Measurements from ENCODE around the gene MESP1.

The MESP1 gene

GRCh38 chr15:89780601-89781000 is 29.6 kb upstream of the MESP1 start:
- DNase-seq = no peak

- DNase-seq = no peak
Observed at GRCh38 chr15:89778861-89779260, 27.8 kb upstream of the MESP1 start.

- peak; percentile 28 for DNase-seq
Observed at GRCh38 chr15:89777782-89778380, 26.8 kb upstream of the MESP1 start.

- peak; percentile 36 for DNase-seq
Observed at GRCh38 chr15:89777073-89777751, 26.2 kb upstream of the MESP1 start.

- peak; percentile 88 for DNase-seq
Observed at GRCh38 chr15:89776274-89777072, 25.4 kb upstream of the MESP1 start, which contains the start of gene MESP2. Gene MESP2 (plus strand): TSS chr15:89776332. CDS start chr15:89776358, 26 bp downstream.

GRCh38 chr15:89775815-89776214 is 24.8 kb upstream of the MESP1 start:
- no peak for DNase-seq

GRCh38 chr15:89774492-89774891 is 23.4 kb upstream of the MESP1 start:
- no peak for DNase-seq

GRCh38 chr15:89772932-89773583 is 22.0 kb upstream of the MESP1 start:
- peak; percentile 48 for DNase-seq

GRCh38 chr15:89770041-89770440 is 19.0 kb upstream of the MESP1 start:
- no peak for DNase-seq

GRCh38 chr15:89769366-89769765 is 18.3 kb upstream of the MESP1 start:
- DNase-seq = no peak

- no peak for DNase-seq
Observed at GRCh38 chr15:89768071-89768500, 17.0 kb upstream of the MESP1 start.

GRCh38 chr15:89767411-89767915 is 16.4 kb upstream of the MESP1 start:
- DNase-seq = no peak

- DNase-seq = no peak
Observed at GRCh38 chr15:89766357-89767311, 15.6 kb upstream of the MESP1 start.

- no peak for DNase-seq
Observed at GRCh38 chr15:89765694-89766093, 14.6 kb upstream of the MESP1 start.

- no peak for DNase-seq
Observed at GRCh38 chr15:89761929-89762328, 10.9 kb upstream of the MESP1 start.

- DNase-seq = no peak
Observed at GRCh38 chr15:89761009-89761831, 10.2 kb upstream of the MESP1 start.

- DNase-seq = peak; percentile 86
Observed at GRCh38 chr15:89760303-89761008, 9.4 kb upstream of the MESP1 start.

GRCh38 chr15:89759835-89760234 is 8.8 kb upstream of the MESP1 start:
- no peak for DNase-seq

GRCh38 chr15:89758981-89759380 is 7.9 kb upstream of the MESP1 start:
- no peak for DNase-seq

- no peak for DNase-seq
Observed at GRCh38 chr15:89758283-89758682, 7.2 kb upstream of the MESP1 start.

Measured in hematopoietic multipotent progenitor cell treated with erythropoietin and hydrocortisone succinate and interleukin-3 and kit ligand, for 4 days (in vitro differentiated cells).